ENCODE data around the gene ARF1. TPM values are rescaled to one million over a fixed set of nuclear protein-coding genes. Genes with fewer than 3 reads are reported as not detected.
A peak's percentile ranks its signal among the peaks of the same experiment; 100 is the strongest.

Gene ARF1
- polyA plus RNA-seq, 3 donors: 580 to 789 (median 603) TPM

GRCh38 chr1:228141226-228142044, 58.9 kb downstream of the ARF1 start:
- Mint-ChIP-seq H3K4me1 (peaks cover 42% of the 10 kb centered on the region), H3K27me3 (ENCODE audit: low read depth in 3 of 3) (peaks cover 0 to 7% (median 2%) of the 10 kb centered on the region in 3 donors), H3K27ac (peak overlapping the region; percentile 85 to 99 (median 98)), H3K9me3 (no peaks in the 10 kb centered on the region), H3K36me3 (peaks cover 11 to 31% of the 10 kb centered on the region in 2 donors), H3K4me3 (peak overlapping the region; percentile 93 to 94)
- Histone ChIP-seq H3K79me2 (ENCODE audit: insufficient read depth, low read length) (peaks cover 62% of the 10 kb centered on the region), H2AFZ (ENCODE audit: insufficient read depth, low read depth, low read length, poor library complexity, severe bottlenecking) (no peak overlapping the region), H3K9ac (ENCODE audit: insufficient read depth, low read length, poor library complexity, severe bottlenecking) (peak overlapping the region; percentile 96), H3K4me2 (replicated peaks; ENCODE audit: extremely low read depth, low read length, poor library complexity, severe bottlenecking) (peak overlapping the region; percentile 97), H3K4me1 (ENCODE audit: control insufficient read depth in 1 of 2, insufficient read depth in 2 of 2, low read length in 2 of 2) (peaks cover 27 to 38% of the 10 kb centered on the region in 2 donors), H3K4me3 (replicated peaks in 1 of 3; ENCODE audit: low read depth in 2 of 3, low read length in 3 of 3) (peak overlapping the region; percentile 72 to 97 (median 76)), H3K27ac (ENCODE audit: low read depth in 1 of 2, low read length in 2 of 2) (peak overlapping the region; percentile 90 to 92), H3K36me3 (replicated peaks in 1 of 2; ENCODE audit: control insufficient read depth in 1 of 2, insufficient read depth in 2 of 2, low read length in 2 of 2) (peaks cover 10 to 14% of the 10 kb centered on the region in 2 donors), H3K9me3 (replicated peaks in 1 of 2; ENCODE audit: control insufficient read depth in 1 of 2, insufficient read depth in 1 of 2, low read length in 2 of 2) (no peaks in the 10 kb centered on the region), H3K27me3 (ENCODE audit: control insufficient read depth in 2 of 2, insufficient read depth in 2 of 2, low read length in 2 of 2) (no peaks in the 10 kb centered on the region), H4K20me1 (ENCODE audit: insufficient read depth, low read length) (peaks cover 61% of the 10 kb centered on the region)
- intact Hi-C loops (cut with micrococcal nuclease): loop anchor here in 1 of 2 donors (2.0 to 5.0 kb wide), 2 partner anchors 23 to 34 kb away; partner anchors contain the start of genes IBA57 and MRPL55
- peak in 2 of 3 donors; percentile 10 to 17 for DNase-seq
- TF ChIP-seq, protein P1, sequence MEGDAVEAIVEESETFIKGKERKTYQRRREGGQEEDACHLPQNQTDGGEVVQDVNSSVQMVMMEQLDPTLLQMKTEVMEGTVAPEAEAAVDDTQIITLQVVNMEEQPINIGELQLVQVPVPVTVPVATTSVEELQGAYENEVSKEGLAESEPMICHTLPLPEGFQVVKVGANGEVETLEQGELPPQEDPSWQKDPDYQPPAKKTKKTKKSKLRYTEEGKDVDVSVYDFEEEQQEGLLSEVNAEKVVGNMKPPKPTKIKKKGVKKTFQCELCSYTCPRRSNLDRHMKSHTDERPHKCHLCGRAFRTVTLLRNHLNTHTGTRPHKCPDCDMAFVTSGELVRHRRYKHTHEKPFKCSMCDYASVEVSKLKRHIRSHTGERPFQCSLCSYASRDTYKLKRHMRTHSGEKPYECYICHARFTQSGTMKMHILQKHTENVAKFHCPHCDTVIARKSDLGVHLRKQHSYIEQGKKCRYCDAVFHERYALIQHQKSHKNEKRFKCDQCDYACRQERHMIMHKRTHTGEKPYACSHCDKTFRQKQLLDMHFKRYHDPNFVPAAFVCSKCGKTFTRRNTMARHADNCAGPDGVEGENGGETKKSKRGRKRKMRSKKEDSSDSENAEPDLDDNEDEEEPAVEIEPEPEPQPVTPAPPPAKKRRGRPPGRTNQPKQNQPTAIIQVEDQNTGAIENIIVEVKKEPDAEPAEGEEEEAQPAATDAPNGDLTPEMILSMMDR (IDR thresholded peaks at IDR 0.05): no peak
- 52% methylated on average over 21 of the region's 27 CpGs for WGBS (ENCODE audit: insufficient coverage)

GRCh38 chr1:228142155-228142691, 59.7 kb downstream of the ARF1 start:
- Histone ChIP-seq H3K9me3 (replicated peaks in 1 of 2; ENCODE audit: control insufficient read depth in 1 of 2, insufficient read depth in 1 of 2, low read length in 2 of 2) (no peaks in the 10 kb centered on the region), H3K36me3 (replicated peaks in 1 of 2; ENCODE audit: control insufficient read depth in 1 of 2, insufficient read depth in 2 of 2, low read length in 2 of 2) (peaks cover 18 to 22% of the 10 kb centered on the region in 2 donors), H2AFZ (ENCODE audit: insufficient read depth, low read depth, low read length, poor library complexity, severe bottlenecking) (no peak overlapping the region), H3K27me3 (ENCODE audit: control insufficient read depth in 2 of 2, insufficient read depth in 2 of 2, low read length in 2 of 2) (no peaks in the 10 kb centered on the region), H3K27ac (ENCODE audit: low read depth in 1 of 2, low read length in 2 of 2) (no peak overlapping the region), H3K4me3 (replicated peaks in 1 of 3; ENCODE audit: low read depth in 2 of 3, low read length in 3 of 3) (peak overlapping the region in 1 of 3 experiments; percentile 97), H4K20me1 (ENCODE audit: insufficient read depth, low read length) (peaks cover 69% of the 10 kb centered on the region), H3K4me1 (ENCODE audit: control insufficient read depth in 1 of 2, insufficient read depth in 2 of 2, low read length in 2 of 2) (peaks cover 27 to 38% of the 10 kb centered on the region in 2 donors), H3K4me2 (replicated peaks; ENCODE audit: extremely low read depth, low read length, poor library complexity, severe bottlenecking) (peak overlapping the region; percentile 97), H3K79me2 (ENCODE audit: insufficient read depth, low read length) (peaks cover 64% of the 10 kb centered on the region), H3K9ac (ENCODE audit: insufficient read depth, low read length, poor library complexity, severe bottlenecking) (no peak overlapping the region)
- H3K9me3 Mint-ChIP-seq: no peaks in the 10 kb centered on the region
- H3K4me1 Mint-ChIP-seq: peaks cover 41% of the 10 kb centered on the region
- H3K27ac Mint-ChIP-seq: peak overlapping the region in 4 of 7 donors; percentile 57 to 99 (median 78)
- H3K27me3 Mint-ChIP-seq (ENCODE audit: low read depth in 3 of 3): peaks cover 0 to 6% (median 1%) of the 10 kb centered on the region in 3 donors
- H3K36me3 Mint-ChIP-seq: peaks cover 13 to 39% of the 10 kb centered on the region in 2 donors
- intact Hi-C loops (cut with micrococcal nuclease): loop anchor here in 1 of 2 donors (5.0 kb wide), 1 partner anchor 35 kb away; the partner anchor contains the start of gene MRPL55
- 86% methylated on average over 8 of the region's 16 CpGs for WGBS (ENCODE audit: insufficient coverage)
- TF ChIP-seq, protein P1 (IDR thresholded peaks at IDR 0.05): no peak
- no peak for DNase-seq
- H3K4me3 Mint-ChIP-seq: no peak overlapping the region

Measured in CD14-positive monocyte (primary cell).